Hepatocyte (in vitro differentiated cells): Measurements from ENCODE around the gene PRXL2B.
"Not testable (repeated sequence)": the region's sequence is repeated elsewhere in the genome, so short reads cannot be mapped to it uniquely, and the experiment has no call there.

Experiments
- EZH2 ChIP-seq: fragments of 200-600 bp; sonication (generic); IDR thresholded peaks from 2 replicates; pipeline ENCODE4 v1.6.1; 2016; ENCODE audit warnings: antibody characterized with exemption, mild to moderate bottlenecking, borderline replicate concordance
- TF ChIP-seq, protein P1 (sequence below): fragments of 200-600 bp; sonication (generic); IDR thresholded peaks from 2 replicates; pipeline ENCODE4 v1.5.1; 2016; ENCODE audit warnings: antibody characterized with exemption, mild to moderate bottlenecking; ENCODE audit not compliant: poor library complexity

DNA sequence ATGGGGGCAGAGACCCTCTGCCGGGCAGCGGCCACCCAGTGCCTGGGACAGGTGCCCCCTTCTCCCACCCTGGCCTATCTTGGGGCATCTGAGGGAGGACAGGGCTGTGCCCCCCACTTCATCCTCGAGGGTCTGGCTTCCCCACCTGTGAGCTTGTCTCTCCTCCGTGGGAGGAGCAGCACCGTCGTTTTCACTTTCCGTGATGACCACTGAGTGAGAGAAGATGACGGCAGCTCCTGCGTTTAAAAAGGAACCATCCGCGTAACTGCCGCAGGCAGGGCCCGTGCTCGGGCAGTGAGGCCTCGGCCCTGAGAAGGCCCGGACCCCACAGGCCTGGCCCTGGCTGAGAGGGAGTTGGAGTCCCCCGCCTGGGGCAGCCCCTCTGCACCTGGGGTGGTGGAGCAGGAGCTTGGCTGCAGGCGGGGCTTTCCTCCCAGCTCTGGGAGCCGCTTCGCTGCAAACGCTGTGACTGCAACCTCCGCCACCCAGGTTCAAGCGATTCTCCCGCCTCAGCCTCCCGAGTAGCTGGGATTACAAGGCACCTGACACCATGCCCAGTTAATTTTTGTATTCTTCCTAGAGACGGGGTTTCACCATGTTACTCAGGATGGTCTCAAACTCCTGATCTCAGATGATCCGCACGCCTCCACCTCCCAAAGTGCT, 37.1 kb upstream of the PRXL2B start:
- TF ChIP-seq EZH2, result not testable (repeated sequence)
- TF ChIP-seq, protein P1, sequence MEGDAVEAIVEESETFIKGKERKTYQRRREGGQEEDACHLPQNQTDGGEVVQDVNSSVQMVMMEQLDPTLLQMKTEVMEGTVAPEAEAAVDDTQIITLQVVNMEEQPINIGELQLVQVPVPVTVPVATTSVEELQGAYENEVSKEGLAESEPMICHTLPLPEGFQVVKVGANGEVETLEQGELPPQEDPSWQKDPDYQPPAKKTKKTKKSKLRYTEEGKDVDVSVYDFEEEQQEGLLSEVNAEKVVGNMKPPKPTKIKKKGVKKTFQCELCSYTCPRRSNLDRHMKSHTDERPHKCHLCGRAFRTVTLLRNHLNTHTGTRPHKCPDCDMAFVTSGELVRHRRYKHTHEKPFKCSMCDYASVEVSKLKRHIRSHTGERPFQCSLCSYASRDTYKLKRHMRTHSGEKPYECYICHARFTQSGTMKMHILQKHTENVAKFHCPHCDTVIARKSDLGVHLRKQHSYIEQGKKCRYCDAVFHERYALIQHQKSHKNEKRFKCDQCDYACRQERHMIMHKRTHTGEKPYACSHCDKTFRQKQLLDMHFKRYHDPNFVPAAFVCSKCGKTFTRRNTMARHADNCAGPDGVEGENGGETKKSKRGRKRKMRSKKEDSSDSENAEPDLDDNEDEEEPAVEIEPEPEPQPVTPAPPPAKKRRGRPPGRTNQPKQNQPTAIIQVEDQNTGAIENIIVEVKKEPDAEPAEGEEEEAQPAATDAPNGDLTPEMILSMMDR, result not testable (repeated sequence)
